HG03135 (cell line): ENCODE data around the gene ADH1A.
"Not testable (repeated sequence)": the region's sequence is repeated elsewhere in the genome, so short reads cannot be mapped to it uniquely, and the experiment has no call there.

ENCODE experiments used
- ATAC-seq: cut with Tn5 transposase; IDR thresholded peaks from one replicate; pipeline ENCODE4 v1.9.1; 2021; ENCODE audit warnings: mild to moderate bottlenecking, moderate library complexity; ENCODE audit not compliant: unreplicated experiment

Gene ADH1A

GRCh38 chr4:99290848-99291786, at the start of gene ADH1A:
Gene ADH1A (minus strand): TSS chr4:99290985. CDS start chr4:99290914, 71 bp downstream.
- no peak for ATAC-seq

DNA sequence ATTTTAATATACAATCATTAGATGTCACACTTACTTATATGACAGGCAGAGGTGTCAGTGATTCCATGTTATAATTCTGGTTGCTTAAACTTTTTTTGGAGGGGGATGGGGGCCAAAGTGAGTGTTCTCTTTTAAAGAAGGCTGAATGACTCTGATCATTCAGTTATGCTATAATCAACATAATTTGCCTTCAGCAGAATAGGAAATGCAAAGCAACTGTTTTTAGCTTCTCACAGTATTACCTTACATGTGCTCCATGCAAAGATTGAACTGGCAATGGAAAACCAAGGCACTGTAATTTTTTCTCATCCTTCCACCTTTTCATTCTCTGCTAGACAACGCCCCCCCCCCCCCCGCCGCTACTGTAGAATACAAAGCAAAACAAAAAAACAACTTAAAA, 48.4 kb upstream of the ADH1A start:
- ATAC-seq = no peak

DNA sequence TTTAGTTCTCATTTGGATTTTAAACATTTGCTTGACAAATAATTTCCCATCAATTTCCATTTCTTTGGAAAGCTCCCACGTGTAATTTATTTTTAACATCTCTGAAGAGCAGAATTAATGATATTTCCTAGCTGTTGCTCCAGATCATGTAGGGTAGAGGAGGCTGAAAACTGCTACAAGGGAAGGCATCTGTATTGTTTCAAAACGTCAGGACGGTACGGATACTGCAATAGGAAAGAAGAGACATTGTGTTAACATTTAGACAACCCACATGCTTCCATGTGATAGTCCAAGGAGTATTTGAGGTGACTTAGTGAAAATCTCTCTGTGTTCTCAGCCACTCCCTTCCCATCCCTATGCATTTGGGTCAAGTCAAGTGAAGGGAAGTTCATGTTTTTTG, 45.8 kb upstream of the ADH1A start:
- ATAC-seq = no peak

GRCh38 chr4:99334880-99335279, 44.1 kb upstream of the ADH1A start:
- no peak for ATAC-seq

DNA sequence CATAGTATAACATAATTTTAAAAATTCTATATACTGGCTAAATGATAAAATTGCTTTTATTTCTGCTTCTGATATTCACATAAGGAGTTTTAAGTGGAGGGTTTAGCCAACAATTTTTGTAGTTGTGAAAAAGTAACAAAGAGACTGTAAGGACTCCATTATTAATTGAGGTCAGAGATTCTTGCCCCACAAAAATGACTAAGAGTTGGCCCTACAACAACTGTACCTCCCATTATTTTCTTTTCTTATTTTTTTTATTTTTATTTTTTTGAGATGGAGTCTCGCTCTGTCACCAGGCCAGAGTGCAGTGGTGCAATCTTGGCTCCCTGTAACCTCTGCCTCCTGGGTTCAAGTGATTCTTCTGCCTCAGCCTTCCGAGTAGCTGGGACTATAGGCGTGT, 39.9 kb upstream of the ADH1A start:
- ATAC-seq = no peak

GRCh38 chr4:99329876-99330275, 39.1 kb upstream of the ADH1A start:
- no peak for ATAC-seq

- no peak for ATAC-seq
Measured at GRCh38 chr4:99324979-99325378, 34.2 kb upstream of the ADH1A start.

DNA sequence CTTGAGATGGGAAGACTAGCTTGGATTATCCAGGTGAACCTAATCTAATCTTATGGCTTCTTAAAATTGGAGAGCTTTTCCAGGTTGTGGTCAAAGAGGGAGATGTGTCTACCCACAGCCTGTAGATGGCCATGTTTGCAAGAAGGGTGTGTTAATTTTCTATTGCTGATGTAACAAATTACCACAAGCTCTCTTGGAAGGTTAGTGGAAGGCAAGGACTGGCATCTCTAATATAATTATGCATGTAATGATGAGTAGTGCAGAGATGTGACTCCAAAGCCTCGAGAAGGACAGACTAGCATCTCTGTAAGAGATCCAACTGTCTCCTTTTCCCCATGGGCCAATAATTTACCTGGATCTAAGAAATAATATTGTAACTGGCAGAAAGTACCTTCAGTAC, 33.6 kb upstream of the ADH1A start:
- ATAC-seq = no peak

DNA sequence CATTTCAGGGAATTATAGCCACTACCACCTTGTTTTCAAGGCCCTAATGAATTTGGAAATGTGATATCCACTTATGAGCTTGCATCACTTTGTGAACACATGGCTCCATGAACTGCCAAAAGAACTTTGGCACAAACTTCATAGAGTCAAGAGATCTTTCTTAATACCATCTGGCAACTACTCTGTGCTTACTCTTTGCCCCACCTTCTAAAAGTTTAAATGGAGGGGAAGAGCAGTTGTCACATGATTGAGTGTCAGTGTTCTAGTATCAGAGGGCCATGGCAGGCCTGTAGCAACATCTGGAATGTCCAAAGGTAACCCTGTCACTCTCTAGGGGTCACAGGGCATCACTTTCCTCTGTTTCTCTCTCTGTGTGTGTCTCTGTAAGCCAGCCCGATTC, 33.0 kb upstream of the ADH1A start:
- ATAC-seq = no peak

- ATAC-seq = no peak
Measured at GRCh38 chr4:99321241-99322191, 30.7 kb upstream of the ADH1A start, which contains the start of gene ADH1B. Gene ADH1B (minus strand): TSS chr4:99321401. CDS start chr4:99321331, 70 bp downstream.

DNA sequence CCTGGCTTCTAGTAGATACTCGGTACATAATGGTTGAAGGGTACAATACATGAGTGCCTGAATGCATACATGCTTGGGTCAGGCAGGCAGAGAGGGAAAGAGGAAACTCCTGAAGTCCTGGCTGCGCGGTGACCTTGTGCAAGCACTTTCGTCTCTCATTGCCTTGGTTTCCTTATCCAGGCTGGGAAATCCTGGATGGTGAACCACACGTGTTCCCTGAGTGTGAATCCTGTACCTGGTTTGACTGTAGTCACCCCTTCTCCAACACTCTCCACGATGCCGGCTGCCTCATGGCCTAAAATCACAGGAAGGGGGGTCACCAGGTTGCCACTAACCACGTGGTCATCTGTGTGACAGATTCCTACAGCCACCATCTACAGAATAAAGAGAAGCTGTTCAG, 27.0 kb upstream of the ADH1A start:
- not testable (repeated sequence) for ATAC-seq

DNA sequence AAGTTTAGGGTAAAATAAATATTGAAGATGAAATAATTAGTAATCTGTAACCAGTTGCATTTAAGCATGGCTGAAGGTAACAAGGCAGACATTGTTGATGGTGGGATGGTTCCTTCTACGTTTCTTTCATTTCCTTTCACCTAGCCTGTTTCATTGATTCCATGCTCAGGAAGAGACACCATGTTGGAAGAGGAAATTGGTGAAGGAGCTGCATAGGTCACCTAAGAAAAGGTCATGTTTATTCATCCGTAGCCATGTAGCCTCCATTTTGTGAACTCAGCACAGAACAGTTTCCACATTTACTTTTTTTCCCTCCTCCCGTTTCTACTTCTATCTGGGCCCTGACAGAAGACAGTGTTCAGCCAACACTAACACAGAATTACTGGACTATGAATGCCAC, 26.6 kb upstream of the ADH1A start:
- ATAC-seq = no peak

DNA sequence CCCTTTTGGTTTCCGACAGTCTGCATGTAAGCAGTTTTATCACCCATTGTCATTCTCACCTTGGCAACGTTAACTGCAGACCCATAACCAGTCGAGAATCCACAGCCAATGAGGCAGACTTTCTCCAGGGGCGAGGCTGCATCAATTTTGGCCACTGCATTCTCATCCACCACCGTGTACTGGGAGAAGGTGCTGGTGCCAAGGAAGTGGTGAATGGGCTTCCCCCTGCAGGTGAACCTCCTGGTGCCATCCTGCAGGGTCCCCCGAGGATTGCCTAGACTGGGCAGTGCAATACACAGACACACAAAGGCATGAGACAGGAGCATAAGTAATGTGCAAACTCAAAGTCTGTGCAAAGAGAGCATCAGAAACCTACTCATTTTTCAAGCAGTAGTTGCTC, 25.1 kb upstream of the ADH1A start:
- no peak for ATAC-seq

DNA sequence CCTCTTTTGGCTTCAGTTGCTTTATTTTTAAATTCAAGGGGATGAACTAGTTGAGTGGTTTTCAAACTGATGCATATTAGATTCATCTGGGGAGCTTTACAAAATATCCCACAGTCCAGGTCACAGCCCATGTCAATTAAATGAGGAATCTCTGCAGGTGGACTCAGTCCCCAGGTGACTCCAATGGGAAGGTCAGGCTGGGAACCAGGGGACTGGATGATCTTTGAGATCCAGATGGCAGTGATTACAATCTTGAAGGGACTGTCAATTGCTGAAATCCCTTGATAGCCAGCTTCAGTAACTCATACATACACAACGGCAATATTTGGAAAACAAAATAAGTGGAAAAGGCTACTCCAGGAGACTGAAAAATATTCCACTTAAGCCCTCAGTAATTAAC, 23.4 kb upstream of the ADH1A start:
- no peak for ATAC-seq

DNA sequence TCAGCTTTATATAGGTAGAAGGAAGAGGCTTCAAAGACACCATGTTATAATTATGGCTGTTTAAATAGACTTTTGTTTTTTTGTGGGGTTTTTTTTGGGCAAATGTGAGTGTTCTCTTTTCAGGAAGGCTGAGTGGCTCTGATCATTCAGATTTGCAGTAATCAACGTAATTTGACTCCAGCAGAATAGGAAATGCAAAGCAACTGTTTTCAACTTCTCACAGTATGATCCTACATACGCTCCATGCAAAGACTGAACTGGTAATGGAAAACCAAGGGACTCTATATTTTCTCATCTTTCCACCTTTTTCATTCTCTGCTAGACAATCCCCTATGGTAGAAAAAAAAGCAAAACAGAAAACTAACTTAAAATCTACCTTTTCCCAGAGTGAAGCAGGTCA, 19.6 kb upstream of the ADH1A start:
- no peak for ATAC-seq

DNA sequence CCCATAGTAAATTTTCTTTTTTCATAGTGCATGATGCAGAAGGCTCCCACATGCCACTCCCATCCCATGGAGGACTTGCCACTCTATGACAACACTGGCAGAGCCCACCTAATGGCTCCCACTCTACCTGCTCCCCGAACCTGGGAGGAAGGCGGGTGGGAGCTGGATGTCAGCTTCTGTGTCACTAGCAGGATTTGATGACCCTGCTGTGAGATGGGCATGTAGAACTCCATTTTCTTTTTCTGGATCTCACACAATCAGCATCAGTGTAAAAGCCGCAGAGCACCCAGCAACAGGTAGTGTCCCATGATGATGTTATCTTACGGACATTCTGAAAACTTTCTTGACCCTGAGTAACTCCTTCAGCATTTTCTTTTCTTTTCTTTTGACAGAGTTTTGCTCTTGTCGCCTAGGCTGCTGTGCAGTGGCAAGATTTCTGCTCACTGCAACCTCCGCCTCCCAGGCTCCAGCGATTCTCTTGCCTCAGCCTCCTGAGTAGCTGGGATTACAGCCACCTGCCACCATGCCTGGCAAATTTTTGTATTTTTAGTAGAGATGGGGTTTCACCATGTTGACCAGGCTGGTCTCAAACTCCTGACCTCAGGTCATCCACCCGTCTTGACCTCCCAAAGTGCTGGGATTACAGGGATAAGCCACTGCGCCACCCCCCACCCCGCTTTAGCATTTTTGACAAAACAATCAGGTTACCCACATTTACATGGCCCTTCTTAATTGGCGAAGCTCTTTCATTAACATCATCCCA, 15.0 kb upstream of the ADH1A start:
- no peak for ATAC-seq

DNA sequence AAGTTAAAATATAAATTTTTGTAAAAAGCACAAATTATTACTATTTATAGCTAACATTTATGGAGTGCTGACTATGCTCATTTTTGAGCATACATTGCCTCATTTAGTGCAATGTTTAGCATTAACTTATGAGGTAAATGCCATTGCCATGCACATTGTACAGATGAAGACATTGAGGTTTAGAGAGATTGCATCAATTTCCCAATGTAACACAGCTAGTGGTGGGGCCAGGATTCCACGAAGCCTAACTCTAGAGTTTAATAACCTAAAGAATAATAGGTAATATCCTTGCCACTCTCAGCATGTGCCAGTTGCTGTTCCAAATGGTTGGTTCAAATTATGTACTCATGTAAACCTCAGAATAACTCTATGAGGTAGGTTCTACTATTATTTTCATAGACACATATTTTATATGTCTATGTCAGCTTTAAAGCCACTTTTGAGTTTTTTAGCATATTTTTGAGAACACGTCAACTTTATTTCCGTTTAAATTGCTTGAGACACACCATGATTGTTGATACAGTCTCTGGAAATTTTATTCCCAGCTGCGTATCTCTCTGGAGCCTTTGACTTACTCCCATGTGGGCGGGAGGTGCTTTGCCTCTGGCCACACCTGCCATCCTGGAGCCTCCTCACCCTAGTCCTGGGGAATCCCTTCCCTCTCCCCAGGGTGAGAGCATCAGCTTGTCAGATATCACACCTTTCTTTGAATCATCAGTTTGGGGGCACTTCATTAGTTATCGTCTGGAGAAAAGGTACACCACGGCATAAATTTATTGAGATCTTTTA, 10.8 kb upstream of the ADH1A start:
- ATAC-seq = no peak

DNA sequence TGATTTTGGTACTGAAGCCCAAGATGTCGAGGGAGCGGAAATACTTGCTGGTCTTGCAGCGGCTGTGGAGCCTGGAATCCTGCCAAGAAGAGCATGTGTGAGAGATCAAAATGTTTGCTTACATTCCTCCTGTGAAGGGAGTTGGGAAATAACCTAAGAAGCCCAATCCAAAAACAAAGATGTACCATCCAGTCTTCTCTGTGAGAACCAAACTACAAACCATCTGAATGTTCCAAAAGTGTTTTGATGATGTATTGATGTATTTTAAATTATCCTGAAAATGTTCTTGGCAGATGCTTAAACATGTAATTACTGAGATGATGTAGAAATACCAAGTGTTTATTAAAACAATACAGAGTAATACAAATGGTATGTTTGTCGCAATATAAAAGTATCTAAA, 10.1 kb upstream of the ADH1A start:
- ATAC-seq = no peak

- ATAC-seq = no peak
Measured at GRCh38 chr4:99293357-99293756, 2.6 kb upstream of the ADH1A start.

- no peak for ATAC-seq
Measured at GRCh38 chr4:99285387-99285786, 5.4 kb downstream of the ADH1A start.
